Measurements from ENCODE around the gene TRIM23.

Gene TRIM23

DNA sequence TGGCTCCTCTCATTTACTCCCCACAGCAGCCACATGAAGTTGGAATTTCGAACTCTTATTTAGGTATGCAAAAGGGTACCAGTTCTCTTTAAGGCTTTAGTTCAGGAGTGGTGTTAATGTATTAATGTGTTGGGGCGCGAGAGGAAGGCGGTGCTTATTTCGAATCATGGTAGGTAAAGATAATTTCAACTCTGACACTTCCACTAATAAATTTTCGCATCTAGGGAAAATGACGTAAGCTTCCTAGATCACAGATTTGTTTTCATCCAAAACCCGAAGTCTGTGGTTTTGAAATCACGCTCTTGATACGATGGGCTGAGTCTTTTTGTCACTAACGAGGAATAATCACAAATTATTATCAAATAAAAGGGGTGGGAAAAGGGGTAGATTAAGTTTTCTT, 60.4 kb downstream of the TRIM23 start:
- TF ChIP-seq, protein P1, sequence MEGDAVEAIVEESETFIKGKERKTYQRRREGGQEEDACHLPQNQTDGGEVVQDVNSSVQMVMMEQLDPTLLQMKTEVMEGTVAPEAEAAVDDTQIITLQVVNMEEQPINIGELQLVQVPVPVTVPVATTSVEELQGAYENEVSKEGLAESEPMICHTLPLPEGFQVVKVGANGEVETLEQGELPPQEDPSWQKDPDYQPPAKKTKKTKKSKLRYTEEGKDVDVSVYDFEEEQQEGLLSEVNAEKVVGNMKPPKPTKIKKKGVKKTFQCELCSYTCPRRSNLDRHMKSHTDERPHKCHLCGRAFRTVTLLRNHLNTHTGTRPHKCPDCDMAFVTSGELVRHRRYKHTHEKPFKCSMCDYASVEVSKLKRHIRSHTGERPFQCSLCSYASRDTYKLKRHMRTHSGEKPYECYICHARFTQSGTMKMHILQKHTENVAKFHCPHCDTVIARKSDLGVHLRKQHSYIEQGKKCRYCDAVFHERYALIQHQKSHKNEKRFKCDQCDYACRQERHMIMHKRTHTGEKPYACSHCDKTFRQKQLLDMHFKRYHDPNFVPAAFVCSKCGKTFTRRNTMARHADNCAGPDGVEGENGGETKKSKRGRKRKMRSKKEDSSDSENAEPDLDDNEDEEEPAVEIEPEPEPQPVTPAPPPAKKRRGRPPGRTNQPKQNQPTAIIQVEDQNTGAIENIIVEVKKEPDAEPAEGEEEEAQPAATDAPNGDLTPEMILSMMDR (IDR thresholded peaks at IDR 0.05; ENCODE audit: low read depth, low read length), result no peak
- DNase-seq (ENCODE audit: extremely low read depth, low read depth), result no peak

DNA sequence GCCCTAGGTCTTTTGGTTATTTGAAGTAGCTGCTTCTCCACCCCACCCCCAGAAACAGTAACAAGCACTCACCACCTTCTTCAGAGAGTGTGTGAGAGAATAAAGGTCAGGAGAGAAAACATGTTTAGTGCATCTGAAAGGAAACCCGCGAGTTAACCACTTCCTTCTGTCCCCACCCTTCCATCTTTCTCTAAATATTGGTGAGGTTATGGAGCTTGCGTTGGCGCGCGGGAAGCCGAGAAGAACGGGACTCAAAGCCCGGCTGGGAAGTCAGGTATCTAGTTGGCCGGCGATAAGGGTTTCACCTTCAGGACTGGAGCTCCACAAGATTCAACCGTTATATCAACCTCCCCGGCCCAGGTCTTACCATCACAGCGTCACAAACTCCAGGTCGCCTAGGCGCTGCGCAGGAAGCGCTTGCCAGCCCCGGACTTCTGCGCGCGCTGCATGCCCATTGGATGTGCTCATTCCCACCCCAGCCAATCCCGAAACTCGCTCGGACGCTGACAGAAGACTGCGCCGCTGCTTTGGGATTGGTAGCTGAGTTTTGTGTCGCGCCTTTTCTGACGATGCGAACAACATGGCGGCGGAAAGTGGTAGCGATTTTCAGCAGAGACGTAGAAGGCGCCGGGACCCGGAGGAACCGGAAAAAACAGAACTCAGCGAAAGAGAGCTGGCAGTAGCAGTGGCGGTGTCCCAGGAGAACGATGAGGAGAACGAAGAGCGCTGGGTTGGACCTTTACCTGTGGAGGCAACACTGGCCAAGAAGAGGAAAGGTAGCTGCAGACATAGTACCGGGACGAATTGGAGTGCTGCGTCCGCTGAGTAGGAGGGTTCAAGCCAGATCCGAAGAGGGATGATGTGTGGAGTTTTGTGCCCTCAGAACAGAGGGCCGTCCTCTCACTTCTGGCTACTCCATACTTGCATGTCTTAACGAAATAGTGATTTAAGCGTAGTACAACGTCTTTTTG, 61.1 kb downstream of the TRIM23 start, which contains the start of the genes CENPK and PPWD1:
Gene CENPK, minus strand, starts transcription at position 438 of the 971 bp plus-strand sequence. CDS start 8,261 bp downstream, outside the sequence.
Gene PPWD1, plus strand, starts transcription at position 566 of the 971 bp plus-strand sequence. Its CDS starts 15 bp downstream, at position 581.
- TF ChIP-seq, protein P1 (IDR thresholded peaks at IDR 0.05; ENCODE audit: low read depth, low read length), result no peak

DNA sequence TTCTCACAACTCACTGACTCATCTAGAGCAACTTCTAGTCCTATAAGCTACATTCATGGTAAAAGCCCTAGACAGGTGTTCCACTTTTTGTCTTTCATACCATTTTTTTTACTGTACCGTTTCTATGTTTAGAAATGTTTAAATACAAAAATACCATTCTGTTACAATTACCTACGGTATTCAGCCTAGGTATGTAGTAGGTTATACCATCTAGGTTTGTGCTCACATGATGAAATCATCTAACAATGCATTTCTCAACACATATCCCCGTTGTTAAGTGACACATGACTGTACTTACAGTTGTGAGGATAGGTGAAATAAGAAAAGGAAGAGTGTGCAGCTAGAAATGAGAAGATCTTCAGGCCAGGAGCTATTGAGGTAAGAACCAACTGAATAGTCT, 67.4 kb downstream of the TRIM23 start:
- TF ChIP-seq, protein P1 (IDR thresholded peaks at IDR 0.05; ENCODE audit: low read depth, low read length), result no peak
- DNase-seq (ENCODE audit: extremely low read depth, low read depth), result no peak

More for the DNA sequence above, 61.1 kb downstream of the TRIM23 start, which contains the start of the genes CENPK and PPWD1:
- DNase-seq (ENCODE audit: extremely low read depth, low read depth), result peak; percentile 75

DNA sequence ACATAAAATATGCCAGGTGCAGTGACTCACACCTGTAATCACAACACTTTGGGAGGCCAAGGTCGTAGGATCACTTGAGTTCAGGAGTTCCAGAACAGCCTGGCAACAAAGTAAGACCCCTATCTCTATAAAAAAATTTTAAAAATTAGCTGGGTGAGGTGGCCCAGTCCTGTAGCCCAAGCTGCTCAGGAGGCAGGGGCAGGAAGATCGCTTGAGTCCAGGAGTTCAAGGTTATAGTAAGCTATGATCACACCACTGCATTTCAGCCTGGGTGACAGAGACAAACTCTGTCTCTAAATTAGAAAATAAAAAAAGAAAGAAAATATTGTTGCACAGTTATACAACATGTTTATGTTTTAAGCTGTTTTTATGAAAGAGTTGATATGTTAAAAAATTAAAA, 68.0 kb downstream of the TRIM23 start:
- DNase-seq (ENCODE audit: extremely low read depth, low read depth), result no peak
- TF ChIP-seq, protein P1 (IDR thresholded peaks at IDR 0.05; ENCODE audit: low read depth, low read length), result no peak

DNA sequence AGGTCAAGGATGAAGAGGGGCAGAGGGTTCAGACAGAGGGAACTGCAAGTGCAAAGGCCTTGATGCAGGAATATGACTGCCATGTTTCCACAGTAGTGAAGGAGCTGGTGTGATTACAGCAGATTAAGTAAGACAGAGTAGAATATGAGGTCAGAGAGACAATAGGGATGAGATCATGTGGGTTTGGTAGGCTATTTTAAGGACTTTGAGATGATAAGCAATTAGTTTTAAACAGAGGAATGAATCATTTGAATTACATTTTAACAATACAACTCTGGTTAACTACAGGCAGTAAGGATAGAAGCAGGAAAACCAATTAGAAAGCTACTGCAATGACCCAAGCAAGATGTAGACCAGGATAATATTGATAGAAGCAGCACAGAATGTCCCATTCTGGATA, 68.8 kb downstream of the TRIM23 start:
- TF ChIP-seq, protein P1 (IDR thresholded peaks at IDR 0.05; ENCODE audit: low read depth, low read length), result no peak
- no peak for DNase-seq (ENCODE audit: extremely low read depth, low read depth)

DNA sequence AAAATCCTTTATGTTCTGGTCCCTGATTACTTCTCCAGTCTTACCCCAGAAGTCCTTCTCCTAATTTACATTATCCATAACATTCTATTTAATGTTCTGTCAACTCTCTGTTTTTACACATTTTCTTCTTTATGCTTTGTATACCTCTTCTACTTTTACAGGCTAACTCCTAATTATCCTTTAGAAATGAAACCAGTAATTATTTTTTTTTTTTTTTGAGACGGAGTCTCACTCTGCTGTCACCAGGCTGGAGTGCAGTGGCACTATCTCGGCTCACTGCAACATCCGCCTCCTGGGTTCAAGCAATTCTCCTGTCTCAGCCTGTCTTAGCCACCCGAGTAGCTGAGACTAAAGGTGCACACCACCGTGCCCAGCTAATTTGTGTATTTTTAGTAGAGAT, 70.2 kb downstream of the TRIM23 start:
- TF ChIP-seq, protein P1 (IDR thresholded peaks at IDR 0.05; ENCODE audit: low read depth, low read length), result no peak
- no peak for DNase-seq (ENCODE audit: extremely low read depth, low read depth)

DNA sequence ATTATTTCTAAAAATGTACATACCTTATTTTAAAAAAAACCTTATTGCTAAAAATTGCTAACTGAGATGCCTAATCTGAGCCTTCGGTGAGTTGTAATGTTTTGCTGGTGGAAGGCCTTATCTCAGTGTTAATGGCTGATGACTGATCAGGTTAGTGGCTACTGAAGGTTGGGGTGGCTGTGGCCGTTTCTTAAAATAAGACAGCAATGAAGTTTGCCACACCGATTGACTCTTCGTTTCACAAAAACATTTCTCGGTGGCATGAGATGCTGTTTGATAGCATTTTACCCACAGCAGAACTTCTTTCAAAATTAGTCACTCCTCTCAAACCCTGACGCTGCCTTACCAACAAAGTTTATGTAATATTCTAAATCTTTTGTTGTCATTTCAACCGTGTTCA, 75.9 kb downstream of the TRIM23 start:
- DNase-seq (ENCODE audit: extremely low read depth, low read depth), result no peak
- TF ChIP-seq, protein P1 (IDR thresholded peaks at IDR 0.05; ENCODE audit: low read depth, low read length), result no peak
